ENCODE measurements around the gene BOD1L1.

Gene BOD1L1

GRCh38 chr4:13527981-13528820 lies 99.3 kb downstream of the BOD1L1 start:
- Histone ChIP-seq H3K9me3 (ENCODE audit: control insufficient read depth in 1 of 2, low read length in 2 of 2) (peaks cover 11 to 17% of the 10 kb centered on the region in 2 donors), H3K27me3 (ENCODE audit: low read depth, low read length) (peaks cover 82% of the 10 kb centered on the region), H3K27ac (ENCODE audit: low read length) (no peak overlapping the region), H3K4me3 (ENCODE audit: low read depth in 1 of 2, low read length in 2 of 2) (peak overlapping the region in 1 of 2 donors; percentile 50), H3K4me1 (ENCODE audit: control insufficient read depth in 1 of 2, insufficient read depth in 2 of 2, low read length in 2 of 2) (peaks cover 0 to 18% of the 10 kb centered on the region in 2 donors), H3K36me3 (ENCODE audit: control insufficient read depth in 1 of 2, insufficient read depth in 2 of 2, low read length in 2 of 2) (no peaks in the 10 kb centered on the region)

GRCh38 chr4:13527192-13527980 lies 100.1 kb downstream of the BOD1L1 start:
- peaks cover 0 to 26% of the 10 kb centered on the region in 2 donors for H3K4me1 ChIP-seq (ENCODE audit: control insufficient read depth in 1 of 2, insufficient read depth in 2 of 2, low read length in 2 of 2)
- H3K27ac ChIP-seq (ENCODE audit: low read length) = no peak overlapping the region
- peaks cover 89% of the 10 kb centered on the region for H3K27me3 ChIP-seq (ENCODE audit: low read depth, low read length)
- H3K4me3 ChIP-seq (ENCODE audit: low read depth in 1 of 2, low read length in 2 of 2) = peak overlapping the region in 1 of 2 donors; percentile 50
- H3K36me3 ChIP-seq (ENCODE audit: control insufficient read depth in 1 of 2, insufficient read depth in 2 of 2, low read length in 2 of 2) = no peaks in the 10 kb centered on the region
- peaks cover 11 to 17% of the 10 kb centered on the region in 2 donors for H3K9me3 ChIP-seq (ENCODE audit: control insufficient read depth in 1 of 2, low read length in 2 of 2)

DNA sequence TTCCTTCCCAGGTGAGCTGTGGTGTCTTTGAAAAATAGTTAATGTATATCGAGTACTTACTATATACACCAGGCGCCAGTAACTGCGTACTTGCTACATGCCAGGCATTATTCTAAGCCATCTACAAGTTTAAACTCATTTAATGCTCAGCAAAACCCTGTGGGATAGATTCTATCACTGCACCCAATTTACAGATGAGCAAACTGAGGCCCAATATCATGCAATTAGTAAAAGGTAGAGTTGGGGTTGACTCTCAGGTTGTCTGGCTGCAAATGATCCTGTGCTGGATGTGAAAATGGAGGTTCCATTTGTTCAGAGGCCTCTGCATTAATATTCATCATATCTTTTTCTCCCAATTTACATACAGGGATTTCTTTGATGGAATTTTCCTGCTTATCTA lies 100.9 kb downstream of the BOD1L1 start:
- Histone ChIP-seq H3K27me3 (ENCODE audit: low read depth, low read length) (peaks cover 94% of the 10 kb centered on the region), H3K9me3 (ENCODE audit: control insufficient read depth in 1 of 2, low read length in 2 of 2) (peaks cover 11 to 17% of the 10 kb centered on the region in 2 donors), H3K36me3 (ENCODE audit: control insufficient read depth in 1 of 2, insufficient read depth in 2 of 2, low read length in 2 of 2) (no peaks in the 10 kb centered on the region), H3K4me1 (ENCODE audit: control insufficient read depth in 1 of 2, insufficient read depth in 2 of 2, low read length in 2 of 2) (peaks cover 0 to 28% of the 10 kb centered on the region in 2 donors), H3K4me3 (ENCODE audit: low read depth in 1 of 2, low read length in 2 of 2) (no peak overlapping the region), H3K27ac (ENCODE audit: low read length) (no peak overlapping the region)

DNA sequence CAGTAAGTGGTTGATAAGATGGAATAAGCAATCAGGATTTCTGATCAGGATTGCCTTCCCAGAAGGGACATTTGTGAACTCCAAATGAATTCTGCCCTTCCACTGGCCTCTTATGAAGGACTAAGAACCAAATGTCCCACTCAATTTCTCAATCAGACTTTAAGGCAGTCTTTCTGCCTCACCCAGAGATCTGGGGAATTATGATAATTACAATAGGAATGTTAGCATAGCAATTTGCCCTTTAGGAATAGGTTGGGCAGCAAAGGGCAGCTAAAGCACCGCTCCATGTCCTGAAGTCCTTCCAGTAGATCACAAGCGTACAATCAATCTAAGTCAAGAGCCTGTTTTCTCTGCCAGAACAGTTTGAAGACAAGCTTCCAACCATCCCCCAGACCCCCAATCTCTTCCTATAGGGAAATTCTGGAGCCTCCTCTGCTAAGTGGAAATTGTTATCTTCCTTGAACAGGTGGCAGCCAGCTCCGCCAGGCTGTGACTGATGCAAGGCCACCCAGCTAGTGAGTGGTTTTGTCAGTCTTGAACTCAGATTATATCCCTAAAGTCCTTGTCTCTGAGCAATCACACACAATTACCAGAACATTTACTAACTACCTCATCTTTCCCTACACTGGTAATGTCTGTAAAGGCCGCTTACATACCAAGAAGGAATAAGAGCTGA lies 101.8 kb downstream of the BOD1L1 start:
- H3K4me3 ChIP-seq (ENCODE audit: low read depth in 1 of 2, low read length in 2 of 2) = no peak overlapping the region
- H3K27me3 ChIP-seq (ENCODE audit: low read depth, low read length) = peaks cover 85% of the 10 kb centered on the region
- peaks cover 11 to 17% of the 10 kb centered on the region in 2 donors for H3K9me3 ChIP-seq (ENCODE audit: control insufficient read depth in 1 of 2, low read length in 2 of 2)
- H3K4me1 ChIP-seq (ENCODE audit: control insufficient read depth in 1 of 2, insufficient read depth in 2 of 2, low read length in 2 of 2) = peaks cover 0 to 28% of the 10 kb centered on the region in 2 donors
- H3K36me3 ChIP-seq (ENCODE audit: control insufficient read depth in 1 of 2, insufficient read depth in 2 of 2, low read length in 2 of 2) = no peaks in the 10 kb centered on the region
- H3K27ac ChIP-seq (ENCODE audit: low read length) = no peak overlapping the region

DNA sequence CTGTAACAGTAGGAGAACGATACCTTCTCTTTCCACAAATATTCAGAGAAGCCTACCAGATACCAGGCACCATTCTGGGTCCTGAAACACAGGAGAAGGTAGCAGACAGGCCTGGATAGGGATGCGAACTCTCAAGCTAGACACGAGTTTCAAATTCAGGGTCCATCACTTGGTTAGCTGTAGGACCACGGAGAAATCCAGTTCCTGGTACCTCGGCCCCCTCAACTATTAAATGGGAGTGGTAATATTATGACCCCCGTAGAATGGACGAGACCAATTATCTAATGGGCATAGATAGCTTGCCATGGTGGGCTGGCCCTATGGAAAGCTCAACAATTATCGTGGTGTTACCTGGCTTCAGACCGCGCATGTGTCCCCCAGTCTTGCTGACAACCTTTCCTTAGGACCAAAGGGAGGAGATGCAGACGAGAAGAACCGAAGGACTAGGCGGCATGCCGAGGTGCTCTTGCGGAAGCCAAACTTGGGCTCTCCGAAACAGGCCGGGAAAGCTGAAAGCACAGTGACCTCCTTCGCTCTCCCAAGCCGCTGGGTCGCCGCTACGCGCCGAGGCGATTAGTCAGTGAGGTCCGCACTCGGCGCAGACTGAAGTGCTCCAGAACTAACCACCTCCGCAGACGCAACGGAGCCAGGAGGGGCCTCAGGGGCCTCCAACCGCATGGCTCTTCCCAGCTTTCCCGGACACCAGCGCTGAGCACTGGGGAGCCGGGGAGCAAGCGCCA lies 102.9 kb downstream of the BOD1L1 start:
- H3K4me1 ChIP-seq (ENCODE audit: control insufficient read depth in 1 of 2, insufficient read depth in 2 of 2, low read length in 2 of 2) = peaks cover 0 to 25% of the 10 kb centered on the region in 2 donors
- H3K4me3 ChIP-seq (ENCODE audit: low read depth in 1 of 2, low read length in 2 of 2) = peak overlapping the region in 1 of 2 donors; percentile 30
- H3K27me3 ChIP-seq (ENCODE audit: low read depth, low read length) = peaks cover 74% of the 10 kb centered on the region
- no peak overlapping the region for H3K27ac ChIP-seq (ENCODE audit: low read length)
- H3K36me3 ChIP-seq (ENCODE audit: control insufficient read depth in 1 of 2, insufficient read depth in 2 of 2, low read length in 2 of 2) = no peaks in the 10 kb centered on the region
- peaks cover 11 to 17% of the 10 kb centered on the region in 2 donors for H3K9me3 ChIP-seq (ENCODE audit: control insufficient read depth in 1 of 2, low read length in 2 of 2)

DNA sequence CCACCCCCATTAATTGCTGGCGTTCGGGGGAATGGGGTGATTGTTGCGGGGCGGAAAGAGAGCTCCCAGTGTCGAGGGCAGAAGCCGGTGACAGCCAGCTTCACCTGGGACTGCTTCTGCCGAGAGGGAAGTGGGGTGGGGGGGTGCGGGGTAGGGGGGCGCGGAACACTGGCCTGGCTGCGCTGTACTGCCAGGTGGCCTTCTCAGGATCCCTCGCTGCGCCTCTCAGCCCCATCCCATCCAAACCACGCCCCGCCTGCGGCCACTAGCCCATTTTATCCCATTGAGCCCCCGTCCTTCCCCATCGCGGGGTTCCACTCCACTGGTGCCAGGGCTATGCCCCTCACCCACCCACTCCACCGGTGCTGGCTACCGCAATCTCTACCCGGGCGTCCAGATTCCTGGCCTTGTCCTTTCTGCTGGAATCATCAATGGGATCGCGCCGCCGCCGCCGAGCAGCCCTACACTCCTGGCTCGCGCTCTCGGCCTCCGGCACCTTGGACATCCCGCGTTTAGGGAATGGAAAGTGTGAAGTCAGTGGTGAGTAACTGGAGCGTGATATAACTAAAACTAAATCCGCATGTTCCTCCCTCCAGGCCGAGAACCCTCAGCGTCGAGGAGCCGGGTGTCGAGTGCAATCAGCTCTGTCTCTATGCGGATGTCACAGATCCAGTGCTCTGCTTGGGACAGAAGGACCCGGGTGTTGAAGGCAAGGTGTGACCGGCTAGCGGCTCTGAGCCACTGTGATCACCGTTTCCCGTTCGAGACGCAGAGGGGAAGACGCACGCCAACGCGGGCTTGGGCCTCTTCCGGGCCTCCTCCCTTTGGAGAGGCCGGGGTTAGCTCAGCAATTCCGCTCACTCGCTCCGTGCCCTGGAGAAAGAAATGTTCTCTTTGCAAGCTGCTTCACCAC lies 103.7 kb downstream of the BOD1L1 start:
- peak overlapping the region in 1 of 2 donors; percentile 22 for H3K4me3 ChIP-seq (ENCODE audit: low read depth in 1 of 2, low read length in 2 of 2)
- no peaks in the 10 kb centered on the region for H3K36me3 ChIP-seq (ENCODE audit: control insufficient read depth in 1 of 2, insufficient read depth in 2 of 2, low read length in 2 of 2)
- H3K4me1 ChIP-seq (ENCODE audit: control insufficient read depth in 1 of 2, insufficient read depth in 2 of 2, low read length in 2 of 2) = peaks cover 0 to 22% of the 10 kb centered on the region in 2 donors
- H3K9me3 ChIP-seq (ENCODE audit: control insufficient read depth in 1 of 2, low read length in 2 of 2) = peaks cover 11 to 17% of the 10 kb centered on the region in 2 donors
- no peak overlapping the region for H3K27ac ChIP-seq (ENCODE audit: low read length)
- peaks cover 66% of the 10 kb centered on the region for H3K27me3 ChIP-seq (ENCODE audit: low read depth, low read length)

DNA sequence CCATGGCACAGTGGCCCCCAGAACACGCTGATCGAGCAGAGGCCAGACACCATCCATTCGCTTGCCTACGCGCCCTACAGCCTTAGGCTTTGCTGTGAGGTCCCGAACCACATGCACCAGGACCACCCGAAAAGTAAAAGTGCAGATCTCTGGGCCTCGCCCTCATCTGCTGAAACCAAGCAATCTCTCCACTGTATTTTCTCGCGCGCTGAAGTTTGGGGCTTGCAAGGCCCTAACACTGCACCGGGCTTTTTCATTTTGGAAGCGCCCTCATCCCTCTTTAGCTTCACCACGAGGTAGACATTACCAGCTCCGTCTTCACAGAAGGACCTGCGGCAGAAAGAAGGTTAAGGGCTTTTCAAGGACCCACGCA lies 104.4 kb downstream of the BOD1L1 start:
- no peaks in the 10 kb centered on the region for H3K36me3 ChIP-seq (ENCODE audit: control insufficient read depth in 1 of 2, insufficient read depth in 2 of 2, low read length in 2 of 2)
- peaks cover 11 to 17% of the 10 kb centered on the region in 2 donors for H3K9me3 ChIP-seq (ENCODE audit: control insufficient read depth in 1 of 2, low read length in 2 of 2)
- peaks cover 0 to 18% of the 10 kb centered on the region in 2 donors for H3K4me1 ChIP-seq (ENCODE audit: control insufficient read depth in 1 of 2, insufficient read depth in 2 of 2, low read length in 2 of 2)
- H3K4me3 ChIP-seq (ENCODE audit: low read depth in 1 of 2, low read length in 2 of 2) = no peak overlapping the region
- no peak overlapping the region for H3K27ac ChIP-seq (ENCODE audit: low read length)
- peaks cover 59% of the 10 kb centered on the region for H3K27me3 ChIP-seq (ENCODE audit: low read depth, low read length)

GRCh38 chr4:13522282-13523104 lies 105.0 kb downstream of the BOD1L1 start:
- H3K27ac ChIP-seq (ENCODE audit: low read length) = no peak overlapping the region
- no peak overlapping the region for H3K4me3 ChIP-seq (ENCODE audit: low read depth in 1 of 2, low read length in 2 of 2)
- peaks cover 0 to 13% of the 10 kb centered on the region in 2 donors for H3K4me1 ChIP-seq (ENCODE audit: control insufficient read depth in 1 of 2, insufficient read depth in 2 of 2, low read length in 2 of 2)
- H3K36me3 ChIP-seq (ENCODE audit: control insufficient read depth in 1 of 2, insufficient read depth in 2 of 2, low read length in 2 of 2) = no peaks in the 10 kb centered on the region
- H3K27me3 ChIP-seq (ENCODE audit: low read depth, low read length) = peaks cover 54% of the 10 kb centered on the region
- H3K9me3 ChIP-seq (ENCODE audit: control insufficient read depth in 1 of 2, low read length in 2 of 2) = peaks cover 11 to 17% of the 10 kb centered on the region in 2 donors

DNA sequence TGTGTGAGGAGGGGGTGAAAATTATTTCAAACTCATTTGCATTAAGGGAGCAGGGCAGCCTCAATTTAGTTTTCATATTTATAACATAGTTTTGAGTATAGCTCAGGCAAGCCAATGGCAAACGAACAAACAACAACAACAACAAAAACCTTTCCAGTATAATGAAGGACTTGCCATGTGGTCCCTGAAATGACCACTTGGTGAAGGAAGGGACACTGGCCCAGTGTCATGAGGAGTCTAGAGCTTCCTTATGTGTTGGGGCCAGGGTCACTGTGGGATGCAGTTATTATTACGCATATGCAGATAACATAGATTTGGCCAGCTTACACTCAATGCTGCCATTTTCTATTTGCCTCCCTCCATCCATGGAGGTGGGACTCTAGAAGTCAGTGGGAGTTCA lies 106.5 kb downstream of the BOD1L1 start:
- Histone ChIP-seq H3K36me3 (ENCODE audit: control insufficient read depth in 1 of 2, insufficient read depth in 2 of 2, low read length in 2 of 2) (no peaks in the 10 kb centered on the region), H3K27me3 (ENCODE audit: low read depth, low read length) (peaks cover 40% of the 10 kb centered on the region), H3K9me3 (ENCODE audit: control insufficient read depth in 1 of 2, low read length in 2 of 2) (peaks cover 11 to 17% of the 10 kb centered on the region in 2 donors), H3K4me3 (ENCODE audit: low read depth in 1 of 2, low read length in 2 of 2) (no peak overlapping the region), H3K27ac (ENCODE audit: low read length) (no peak overlapping the region), H3K4me1 (ENCODE audit: control insufficient read depth in 1 of 2, insufficient read depth in 2 of 2, low read length in 2 of 2) (peaks cover 0 to 10% of the 10 kb centered on the region in 2 donors)
